ENCODE results near the gene IFITM1. TPM values are rescaled to one million over a fixed set of nuclear protein-coding genes. Genes with fewer than 3 reads are reported as not detected.
"Not testable (repeated sequence)": the region's sequence is repeated elsewhere in the genome, so short reads cannot be mapped to it uniquely, and the experiment has no call there.

Gene IFITM1
- polyA plus RNA-seq, 10 donors, result 10.0 to 33.2 (median 15.9) TPM

DNA sequence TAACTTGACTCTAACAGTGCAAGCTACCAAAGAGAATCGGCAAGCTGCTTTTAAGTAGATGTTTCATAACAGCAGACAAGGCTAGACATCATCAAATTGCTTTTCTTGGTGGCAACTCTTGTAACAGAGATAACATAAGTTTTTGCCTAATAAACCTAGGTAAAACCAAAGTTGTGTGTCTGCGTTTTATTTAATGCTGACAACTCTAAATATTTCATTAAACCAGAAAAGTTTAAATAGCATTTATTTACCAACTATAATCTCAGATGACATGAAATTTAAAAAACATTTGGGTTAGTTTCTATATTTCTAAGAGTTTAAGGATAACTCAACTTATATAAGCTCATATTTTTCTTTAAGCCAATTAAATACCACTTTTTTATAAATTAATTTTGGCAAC lies 26.1 kb downstream of the IFITM1 start:
- no peak for DNase-seq

DNA sequence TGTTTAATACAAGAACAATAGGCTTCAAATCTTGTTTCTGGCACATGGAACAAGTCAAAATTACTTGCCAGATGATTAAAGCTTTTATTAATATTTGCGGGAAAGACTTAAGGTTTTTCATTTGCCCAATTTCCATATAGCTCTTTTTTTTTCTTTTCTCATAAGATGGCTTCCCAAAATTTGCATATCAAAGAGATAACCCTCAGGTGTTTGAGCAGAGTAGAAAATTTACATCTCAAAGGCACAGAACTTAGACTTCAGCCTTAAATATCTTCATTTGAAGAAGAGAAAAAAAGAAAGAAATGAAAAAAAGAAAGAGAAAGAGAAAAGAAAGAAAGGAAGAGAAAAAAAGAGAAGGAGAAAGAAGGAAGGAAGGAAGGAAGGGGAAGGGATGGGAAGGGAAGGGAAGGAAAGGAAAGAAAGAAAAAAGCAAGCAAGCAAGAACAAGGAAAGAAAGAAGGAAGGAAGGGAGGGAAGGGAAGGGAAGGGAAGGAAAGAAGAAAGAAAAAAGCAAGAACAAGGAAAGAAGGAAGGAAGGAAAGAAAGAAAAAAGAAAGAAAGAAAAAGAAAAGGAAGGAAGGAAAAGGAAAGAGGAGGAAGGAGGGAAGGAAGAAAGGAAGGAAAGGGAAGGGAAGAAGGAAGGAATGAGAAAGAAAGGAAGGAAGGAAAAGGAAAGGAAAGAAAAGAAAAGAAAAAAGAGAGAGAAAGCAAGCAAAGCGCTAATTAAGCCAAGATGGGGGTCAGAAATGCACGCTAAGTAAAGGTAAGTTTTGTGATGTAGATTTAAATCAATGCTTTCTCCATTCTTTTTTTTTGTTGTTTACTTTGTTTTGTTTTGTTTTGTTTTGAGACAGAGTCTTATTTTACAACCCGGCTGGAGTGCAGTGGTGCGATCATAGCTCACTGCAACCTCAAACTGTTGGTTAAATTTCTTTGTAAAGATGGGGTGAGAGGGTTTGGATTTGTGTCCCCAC lies 27.0 kb downstream of the IFITM1 start:
- no peak for DNase-seq

DNA sequence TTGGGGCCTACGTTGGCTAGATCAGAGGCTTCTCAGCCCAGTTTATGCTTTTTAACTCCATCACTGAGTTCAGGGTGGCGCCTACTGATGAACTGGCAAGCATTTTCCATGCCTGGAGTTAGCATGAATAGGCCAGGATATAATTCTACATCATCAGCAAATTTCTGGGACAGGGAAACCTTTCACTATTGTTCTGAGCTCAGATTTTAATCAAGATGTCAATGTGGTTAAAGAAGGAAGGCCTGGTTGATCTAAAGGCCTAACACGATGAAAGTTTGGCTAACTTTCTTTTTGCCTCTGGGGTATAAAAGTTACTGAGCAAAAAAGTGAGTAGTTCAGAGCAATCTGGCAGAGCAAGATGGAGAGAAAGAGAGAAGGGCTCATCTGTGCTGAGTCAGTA lies 28.5 kb downstream of the IFITM1 start:
- no peak for DNase-seq

GRCh38 chr11:344836-345578 lies 31.2 kb downstream of the IFITM1 start:
- DNase-seq, result no peak

- no peak for DNase-seq
Observed at GRCh38 chr11:346529-346928, 32.7 kb downstream of the IFITM1 start.

GRCh38 chr11:349270-349954 lies 35.6 kb downstream of the IFITM1 start:
- DNase-seq, result not testable (repeated sequence)

GRCh38 chr11:350033-350722 lies 36.3 kb downstream of the IFITM1 start:
- not testable (repeated sequence) for DNase-seq

DNA sequence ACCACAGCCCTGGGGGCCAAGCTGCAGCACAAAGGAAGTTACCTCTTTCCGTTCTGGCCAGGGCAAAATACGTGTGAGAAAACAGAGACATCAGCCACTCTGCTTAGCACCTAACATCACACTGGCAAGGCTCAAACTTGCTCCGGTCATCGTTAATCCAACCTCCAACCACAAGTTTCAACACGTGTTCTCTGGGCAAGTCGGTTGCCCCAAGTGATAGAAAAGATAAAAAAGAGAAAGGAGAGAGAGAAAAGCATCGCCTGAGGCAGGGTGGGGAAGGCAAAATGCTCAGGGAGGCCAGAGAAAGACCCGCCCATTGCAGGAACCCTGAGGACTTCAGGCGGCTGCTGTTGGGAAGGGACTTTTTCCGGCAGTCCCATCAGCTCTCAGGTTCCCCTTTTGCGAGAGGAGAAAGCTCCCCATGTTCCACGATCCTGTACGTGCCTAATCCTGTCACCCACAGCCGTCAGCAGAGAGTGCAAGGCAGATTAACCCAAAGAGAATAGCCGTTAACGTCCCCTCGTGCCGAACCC lies 36.9 kb downstream of the IFITM1 start:
- peak in 1 of 3 donors; percentile 64 for DNase-seq

GRCh38 chr11:351411-351810 lies 37.6 kb downstream of the IFITM1 start:
- DNase-seq, result no peak

DNA sequence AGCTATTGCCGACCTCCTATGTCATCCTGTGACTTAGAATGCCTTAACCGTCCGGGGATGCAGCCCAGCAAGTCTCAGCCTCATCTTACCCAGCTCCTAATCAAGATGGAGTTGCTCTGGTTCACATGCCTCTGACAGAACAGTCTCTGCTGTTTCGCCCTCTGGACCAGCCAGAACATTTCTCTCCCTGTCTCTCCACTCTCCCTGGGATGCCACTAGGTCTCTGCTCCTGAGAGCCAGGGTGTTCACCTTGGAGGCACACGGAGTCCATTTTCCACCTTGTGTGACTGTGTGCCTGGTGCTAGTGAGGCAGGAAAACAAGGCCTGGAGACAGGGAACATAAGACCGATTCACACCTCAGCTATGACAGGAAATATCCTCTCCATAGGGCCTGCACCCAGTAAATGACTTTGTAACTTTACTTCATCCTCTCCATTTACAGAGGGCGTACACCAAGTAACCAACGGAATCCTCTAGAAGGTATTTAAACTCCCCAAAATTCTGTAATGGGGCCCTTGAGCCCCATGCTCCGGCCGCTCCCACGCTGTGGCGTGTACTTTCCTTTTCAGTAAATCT lies 38.7 kb downstream of the IFITM1 start:
- DNase-seq, result no peak

DNA sequence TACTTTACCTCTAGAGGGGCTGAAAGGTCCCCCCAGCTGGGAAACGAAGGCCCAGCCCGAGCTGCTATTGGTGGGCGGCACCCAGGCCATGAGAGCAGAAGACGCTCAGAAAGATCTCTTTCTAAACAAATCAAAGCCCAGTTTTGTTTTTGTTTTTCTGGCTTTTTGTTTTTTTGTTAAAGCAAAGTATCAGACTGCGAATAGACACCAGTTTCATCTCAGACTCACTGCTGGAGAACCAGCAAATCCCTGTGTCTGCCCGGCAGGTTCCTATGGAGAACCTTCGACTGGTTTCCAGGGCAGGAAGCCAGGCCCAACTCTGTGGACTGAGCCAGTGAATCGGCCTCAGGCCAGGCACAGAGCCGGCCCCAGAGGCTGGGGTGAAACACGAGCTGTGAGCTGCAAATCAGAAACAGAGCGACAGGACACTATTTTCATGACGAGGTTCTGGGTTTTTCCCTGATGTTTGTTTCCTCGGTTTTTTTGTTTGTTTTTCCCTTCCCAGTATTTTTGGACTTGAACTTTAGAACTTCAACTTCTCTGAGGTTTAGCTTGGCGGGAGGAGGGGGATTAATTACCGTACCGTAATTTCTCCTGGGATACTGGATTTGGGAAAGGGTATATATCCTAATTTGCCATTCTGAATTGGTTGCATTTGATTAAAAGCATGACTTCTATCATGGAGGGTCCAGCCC lies 39.5 kb downstream of the IFITM1 start:
- peak; percentile 78 to 94 (median 91) for DNase-seq

- peak; percentile 94 to 97 (median 96) for DNase-seq
Observed at GRCh38 chr11:355581-356458, 42.0 kb downstream of the IFITM1 start.

- DNase-seq, result no peak
Observed at GRCh38 chr11:356610-357009, 42.8 kb downstream of the IFITM1 start.

GRCh38 chr11:357582-357981 lies 43.7 kb downstream of the IFITM1 start:
- no peak for DNase-seq

DNA sequence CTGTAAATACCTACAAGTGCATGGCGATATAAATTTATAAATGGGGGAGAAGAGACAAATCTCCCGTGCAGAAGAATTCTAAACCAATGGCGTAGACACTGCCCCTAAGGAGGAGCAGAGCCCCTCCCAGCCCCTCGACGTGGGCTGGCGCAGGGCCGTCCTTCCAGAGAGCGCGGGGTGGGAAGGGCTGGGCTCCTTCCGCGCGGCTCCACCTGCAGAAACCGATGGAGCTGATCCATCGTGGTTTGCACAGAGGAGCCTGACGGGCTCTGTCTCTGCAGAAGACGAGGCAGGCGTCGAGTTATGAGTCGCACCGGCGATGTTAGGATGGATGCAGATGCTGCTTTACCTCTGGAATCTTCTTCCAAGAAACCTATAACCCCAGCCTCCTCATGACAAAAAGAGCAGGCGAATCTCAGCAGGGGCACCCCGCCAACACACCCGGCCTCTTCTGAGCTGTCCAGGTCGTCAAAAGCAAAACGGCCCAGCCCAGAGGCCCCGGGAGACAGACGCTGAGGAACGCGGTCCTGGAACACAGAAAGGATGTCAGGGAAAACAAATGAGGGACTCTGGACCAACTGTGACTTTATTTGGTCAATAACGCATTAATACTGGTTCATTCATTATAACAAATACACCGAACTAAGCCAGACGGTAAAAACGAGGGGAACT lies 44.4 kb downstream of the IFITM1 start:
- peak in 1 of 3 donors; percentile 46 for DNase-seq

DNA sequence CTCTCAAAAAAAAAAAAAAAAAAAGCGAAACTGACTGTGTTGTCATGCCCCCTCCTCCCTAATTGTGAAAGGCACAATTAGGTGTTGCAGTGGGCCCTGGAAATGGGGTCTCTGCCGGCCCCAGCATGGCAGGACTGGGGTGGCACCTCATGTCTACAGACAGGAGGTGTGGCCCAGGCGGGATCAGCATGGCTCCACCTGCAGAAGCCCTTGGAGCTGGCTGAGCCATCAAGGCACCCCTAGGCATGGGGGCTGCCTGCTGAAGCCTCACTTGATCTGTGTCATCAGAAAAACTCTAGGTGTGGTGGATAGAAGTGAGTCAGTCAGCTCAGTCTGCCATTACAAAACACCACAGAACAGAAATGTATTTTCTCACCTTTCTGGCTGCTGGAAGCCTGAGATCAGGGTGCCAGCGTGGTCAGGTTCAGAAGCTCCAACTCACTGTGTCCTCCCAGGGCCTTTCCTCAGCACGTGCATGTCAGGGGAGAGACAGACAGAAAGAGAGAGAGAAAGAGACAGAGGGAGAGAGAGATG lies 45.4 kb downstream of the IFITM1 start:
- no peak for DNase-seq

- DNase-seq, result no peak
Observed at GRCh38 chr11:360326-361280, 46.8 kb downstream of the IFITM1 start.
